GM12891 (cell line): ENCODE results near the gene MAPK8IP1.
A peak's percentile ranks its signal among the peaks of the same experiment; 100 is the strongest.

Source experiments
- PAX5 ChIP-seq: IDR thresholded peaks from 2 replicates; pipeline ENCODE4 v1.6.1; 2011; ENCODE audit warnings: low read length, moderate library complexity, mild to moderate bottlenecking; ENCODE audit not compliant: insufficient read depth, severe bottlenecking
- POLR2A ChIP-seq: IDR thresholded peaks from 2 replicates; pipeline ENCODE4 v1.6.1; 2011; ENCODE audit warnings: low read depth, low read length, control low read depth
- POLR2AphosphoS5 ChIP-seq: IDR thresholded peaks from 2 replicates; pipeline ENCODE4 v1.6.1; 2011; ENCODE audit warnings: low read depth, low read length, control low read depth

GRCh38 chr11:45843158-45843924, 42.1 kb upstream of the MAPK8IP1 start:
- TF ChIP-seq POLR2A (no peak), POLR2AphosphoS5 (no peak), PAX5 (peak; percentile 43)
